Medulla oblongata (tissue), 1 donor: ENCODE measurements around the gene FSCN2.
"Not testable (repeated sequence)": the region's sequence is repeated elsewhere in the genome, so short reads cannot be mapped to it uniquely, and the experiment has no call there.

ENCODE experiments used
- DNase-seq: peaks from one replicate; pipeline ENCODE4 v3.0.0-alpha.2; 2015; ENCODE audit errors: extremely low spot score

FSCN2 gene

GRCh38 chr17:81577278-81578000 lies 49.3 kb downstream of the FSCN2 start:
- DNase-seq, result no peak

- no peak for DNase-seq
These were observed 49.9 kb downstream of the FSCN2 start for GRCh38 chr17:81578038-81578441.

- DNase-seq, result no peak
These were observed 50.5 kb downstream of the FSCN2 start for GRCh38 chr17:81578561-81579225.

GRCh38 chr17:81579298-81579697 lies 51.1 kb downstream of the FSCN2 start:
- DNase-seq, result no peak

GRCh38 chr17:81579821-81580321 lies 51.7 kb downstream of the FSCN2 start:
- DNase-seq, result no peak

GRCh38 chr17:81580481-81580880 lies 52.3 kb downstream of the FSCN2 start:
- no peak for DNase-seq

GRCh38 chr17:81581758-81582157 lies 53.6 kb downstream of the FSCN2 start:
- DNase-seq, result no peak

GRCh38 chr17:81582341-81582740 lies 54.2 kb downstream of the FSCN2 start:
- no peak for DNase-seq

- no peak for DNase-seq
These were observed 54.6 kb downstream of the FSCN2 start for GRCh38 chr17:81582749-81583148.

- no peak for DNase-seq
These were observed 55.6 kb downstream of the FSCN2 start for GRCh38 chr17:81583589-81584342.

GRCh38 chr17:81584771-81585170 lies 56.6 kb downstream of the FSCN2 start:
- not testable (repeated sequence) for DNase-seq

GRCh38 chr17:81586096-81586495 lies 57.9 kb downstream of the FSCN2 start:
- DNase-seq, result no peak
